Measurements from ENCODE around the gene GCNT4.

GRCh38 chr5:75005561-75005960 lies 46.8 kb downstream of the GCNT4 start:
- TF ChIP-seq POLR2A (IDR thresholded peaks at IDR 0.05) (no peak), CTCF (IDR thresholded peaks at IDR 0.05 in 4 of 5, conservative IDR thresholded peaks at IDR 0.05 in 1 of 5) (no peak)

Measured in gastrocnemius medialis (tissue), 4 donors.